ENCODE results near the gene LCK. TPM values are rescaled to one million over a fixed set of nuclear protein-coding genes. Genes with fewer than 3 reads are reported as not detected.

LCK gene
- polyA plus RNA-seq, 1 donor from 2014 or later = not detected

- peaks cover 5% of the 10 kb centered on the region for H3K36me3 ChIP-seq (ENCODE audit: insufficient read depth, low read length)
Observed at GRCh38 chr1:32216566-32216965, 34.5 kb upstream of the LCK start.

GRCh38 chr1:32219022-32219421, 32.0 kb upstream of the LCK start:
- H3K79me2 ChIP-seq (replicated peaks; ENCODE audit: insufficient read depth, low read length) = peaks cover 22% of the 10 kb centered on the region
- H3K9ac ChIP-seq (ENCODE audit: low read length) = no peak overlapping the region
- H3K36me3 ChIP-seq (ENCODE audit: insufficient read depth, low read length) = peaks cover 5% of the 10 kb centered on the region
- no peaks in the 10 kb centered on the region for H3K9me3 ChIP-seq (ENCODE audit: low read length)
- no peak overlapping the region for H2AFZ ChIP-seq (ENCODE audit: low read depth, low read length)
- no peak overlapping the region for H3K4me2 ChIP-seq (ENCODE audit: low read length)
- H3K9me2 ChIP-seq (ENCODE audit: insufficient read depth, low read length) = no peaks in the 10 kb centered on the region
- H4K20me1 ChIP-seq (ENCODE audit: insufficient read depth) = no peaks in the 10 kb centered on the region
- H3K27me3 ChIP-seq (ENCODE audit: insufficient read depth, low read depth, low read length) = no peaks in the 10 kb centered on the region
- no peak overlapping the region for H3K27ac ChIP-seq (ENCODE audit: low read length)
- no peaks in the 10 kb centered on the region for H3F3A ChIP-seq (ENCODE audit: insufficient read depth, low read length, poor library complexity, severe bottlenecking)
- no peak overlapping the region for H3K4me3 ChIP-seq (ENCODE audit: low read length)
- no peak for TF ChIP-seq TAF1 (IDR thresholded peaks at IDR 0.05; ENCODE audit: low read depth)
- no peak for TF ChIP-seq REST (IDR thresholded peaks at IDR 0.05; ENCODE audit: borderline replicate concordance)
- no peak for TF ChIP-seq RAD21 (conservative IDR thresholded peaks at IDR 0.05)
- no peak for TF ChIP-seq MXI1 (conservative IDR thresholded peaks at IDR 0.05; ENCODE audit: poor library complexity, severe bottlenecking)
- TF ChIP-seq POLR2AphosphoS5 (IDR thresholded peaks at IDR 0.05) = no peak
- TF ChIP-seq CTCF (IDR thresholded peaks at IDR 0.05; ENCODE audit: poor library complexity, severe bottlenecking) = no peak
- TF ChIP-seq EP300 (conservative IDR thresholded peaks at IDR 0.05; ENCODE audit: poor library complexity, severe bottlenecking) = no peak

More at GRCh38 chr1:32216566-32216965, 34.5 kb upstream of the LCK start:
- Histone ChIP-seq H3K9ac (ENCODE audit: low read length) (no peak overlapping the region), H4K20me1 (ENCODE audit: insufficient read depth) (no peaks in the 10 kb centered on the region), H3F3A (ENCODE audit: insufficient read depth, low read length, poor library complexity, severe bottlenecking) (no peaks in the 10 kb centered on the region), H3K9me2 (ENCODE audit: insufficient read depth, low read length) (no peaks in the 10 kb centered on the region), H2AFZ (ENCODE audit: low read depth, low read length) (no peak overlapping the region), H3K4me3 (ENCODE audit: low read length) (no peak overlapping the region), H3K79me2 (replicated peaks; ENCODE audit: insufficient read depth, low read length) (peaks cover 12% of the 10 kb centered on the region), H3K27me3 (ENCODE audit: insufficient read depth, low read depth, low read length) (no peaks in the 10 kb centered on the region), H3K27ac (ENCODE audit: low read length) (no peak overlapping the region), H3K4me2 (ENCODE audit: low read length) (no peak overlapping the region), H3K9me3 (ENCODE audit: low read length) (no peaks in the 10 kb centered on the region)
- no peak for TF ChIP-seq CTCF (IDR thresholded peaks at IDR 0.05; ENCODE audit: poor library complexity, severe bottlenecking)
- no peak for TF ChIP-seq POLR2AphosphoS5 (IDR thresholded peaks at IDR 0.05)
- no peak for TF ChIP-seq EP300 (conservative IDR thresholded peaks at IDR 0.05; ENCODE audit: poor library complexity, severe bottlenecking)
- TF ChIP-seq REST (IDR thresholded peaks at IDR 0.05; ENCODE audit: borderline replicate concordance) = no peak
- no peak for TF ChIP-seq TAF1 (IDR thresholded peaks at IDR 0.05; ENCODE audit: low read depth)
- no peak for TF ChIP-seq SMC3 (conservative IDR thresholded peaks at IDR 0.05; ENCODE audit: poor library complexity)
- TF ChIP-seq MXI1 (conservative IDR thresholded peaks at IDR 0.05; ENCODE audit: poor library complexity, severe bottlenecking) = no peak
- no peak for TF ChIP-seq RAD21 (conservative IDR thresholded peaks at IDR 0.05)
- TF ChIP-seq EZH2 (IDR thresholded peaks at IDR 0.05; ENCODE audit: borderline replicate concordance, insufficient read depth, low read length, poor library complexity, severe bottlenecking) = no peak
